GM20000 (cell line): Measurements from ENCODE around the gene CDH22.

Experiments used
- DNase-seq: peaks from one replicate; pipeline ENCODE4 v3.0.0; 2012; ENCODE audit warnings: low spot score
- TF ChIP-seq, protein P1 (sequence below): IDR thresholded peaks from 2 replicates; pipeline ENCODE4 v1.5.1; 2012; ENCODE audit warnings: mild to moderate bottlenecking, control low read depth; ENCODE audit errors: extremely low read depth, missing control alignments

CDH22 gene

DNA sequence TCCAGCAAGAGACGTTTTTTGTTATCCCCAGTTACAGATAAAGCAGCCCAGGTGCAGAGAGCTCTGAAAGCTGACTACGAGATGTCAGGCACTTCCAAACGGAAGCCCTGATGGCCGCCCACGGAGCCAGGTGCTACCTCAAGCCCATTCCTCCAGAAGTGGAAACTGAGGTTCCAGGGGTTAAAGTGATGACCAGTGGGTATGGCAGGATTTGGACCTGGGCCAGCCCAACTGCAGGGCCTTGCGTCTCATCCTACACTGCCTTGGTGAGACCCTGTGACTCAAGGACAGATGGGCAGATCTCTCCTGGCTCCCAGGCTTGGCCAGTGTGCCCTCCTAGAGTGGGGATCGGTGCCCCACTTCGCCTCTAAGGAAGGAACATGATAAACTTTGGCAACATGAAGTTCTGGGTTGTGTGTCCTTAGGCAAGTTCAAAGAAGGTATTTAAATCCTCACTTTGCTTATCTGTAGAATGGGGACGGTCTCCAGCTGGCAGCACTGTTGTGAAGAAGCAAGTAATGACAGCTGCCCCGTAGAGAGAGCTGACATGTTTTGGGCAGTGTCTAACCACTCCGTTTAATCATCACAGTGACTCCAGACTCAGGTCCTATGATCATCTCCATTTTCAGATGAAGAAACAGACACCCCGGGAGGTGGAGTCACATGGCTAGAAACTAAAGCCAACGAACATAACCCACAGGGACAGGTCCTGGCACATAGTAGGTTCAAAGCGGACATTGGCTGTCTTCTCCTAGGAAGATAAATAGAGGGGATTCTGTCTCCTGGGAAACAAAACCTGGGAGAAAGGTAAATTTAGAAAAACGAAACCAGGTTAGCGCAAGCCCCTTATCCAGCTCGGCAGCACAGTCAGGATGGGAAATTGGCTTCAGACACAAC, 34.4 kb upstream of the CDH22 start:
- TF ChIP-seq, protein P1, sequence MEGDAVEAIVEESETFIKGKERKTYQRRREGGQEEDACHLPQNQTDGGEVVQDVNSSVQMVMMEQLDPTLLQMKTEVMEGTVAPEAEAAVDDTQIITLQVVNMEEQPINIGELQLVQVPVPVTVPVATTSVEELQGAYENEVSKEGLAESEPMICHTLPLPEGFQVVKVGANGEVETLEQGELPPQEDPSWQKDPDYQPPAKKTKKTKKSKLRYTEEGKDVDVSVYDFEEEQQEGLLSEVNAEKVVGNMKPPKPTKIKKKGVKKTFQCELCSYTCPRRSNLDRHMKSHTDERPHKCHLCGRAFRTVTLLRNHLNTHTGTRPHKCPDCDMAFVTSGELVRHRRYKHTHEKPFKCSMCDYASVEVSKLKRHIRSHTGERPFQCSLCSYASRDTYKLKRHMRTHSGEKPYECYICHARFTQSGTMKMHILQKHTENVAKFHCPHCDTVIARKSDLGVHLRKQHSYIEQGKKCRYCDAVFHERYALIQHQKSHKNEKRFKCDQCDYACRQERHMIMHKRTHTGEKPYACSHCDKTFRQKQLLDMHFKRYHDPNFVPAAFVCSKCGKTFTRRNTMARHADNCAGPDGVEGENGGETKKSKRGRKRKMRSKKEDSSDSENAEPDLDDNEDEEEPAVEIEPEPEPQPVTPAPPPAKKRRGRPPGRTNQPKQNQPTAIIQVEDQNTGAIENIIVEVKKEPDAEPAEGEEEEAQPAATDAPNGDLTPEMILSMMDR = no peak
- DNase-seq = no peak

DNA sequence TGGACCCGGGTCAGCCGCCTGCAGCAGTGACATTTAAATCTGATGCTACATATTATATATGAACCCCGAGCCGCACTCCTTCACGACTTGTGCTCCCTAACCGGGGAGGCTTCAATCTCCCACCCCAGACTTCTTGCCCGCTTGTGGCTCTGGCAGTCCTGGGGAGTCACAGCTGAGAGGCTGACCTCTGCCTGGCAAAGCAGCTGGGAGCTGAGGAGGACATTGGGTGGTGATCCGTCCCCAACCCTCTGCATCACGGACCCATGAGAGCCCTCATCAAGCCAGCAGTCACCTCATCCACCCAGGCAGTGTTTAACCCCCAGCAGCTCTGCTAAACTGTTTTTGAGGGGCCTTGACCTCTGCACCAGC, 33.7 kb upstream of the CDH22 start:
- no peak for DNase-seq
- TF ChIP-seq, protein P1 = no peak

DNA sequence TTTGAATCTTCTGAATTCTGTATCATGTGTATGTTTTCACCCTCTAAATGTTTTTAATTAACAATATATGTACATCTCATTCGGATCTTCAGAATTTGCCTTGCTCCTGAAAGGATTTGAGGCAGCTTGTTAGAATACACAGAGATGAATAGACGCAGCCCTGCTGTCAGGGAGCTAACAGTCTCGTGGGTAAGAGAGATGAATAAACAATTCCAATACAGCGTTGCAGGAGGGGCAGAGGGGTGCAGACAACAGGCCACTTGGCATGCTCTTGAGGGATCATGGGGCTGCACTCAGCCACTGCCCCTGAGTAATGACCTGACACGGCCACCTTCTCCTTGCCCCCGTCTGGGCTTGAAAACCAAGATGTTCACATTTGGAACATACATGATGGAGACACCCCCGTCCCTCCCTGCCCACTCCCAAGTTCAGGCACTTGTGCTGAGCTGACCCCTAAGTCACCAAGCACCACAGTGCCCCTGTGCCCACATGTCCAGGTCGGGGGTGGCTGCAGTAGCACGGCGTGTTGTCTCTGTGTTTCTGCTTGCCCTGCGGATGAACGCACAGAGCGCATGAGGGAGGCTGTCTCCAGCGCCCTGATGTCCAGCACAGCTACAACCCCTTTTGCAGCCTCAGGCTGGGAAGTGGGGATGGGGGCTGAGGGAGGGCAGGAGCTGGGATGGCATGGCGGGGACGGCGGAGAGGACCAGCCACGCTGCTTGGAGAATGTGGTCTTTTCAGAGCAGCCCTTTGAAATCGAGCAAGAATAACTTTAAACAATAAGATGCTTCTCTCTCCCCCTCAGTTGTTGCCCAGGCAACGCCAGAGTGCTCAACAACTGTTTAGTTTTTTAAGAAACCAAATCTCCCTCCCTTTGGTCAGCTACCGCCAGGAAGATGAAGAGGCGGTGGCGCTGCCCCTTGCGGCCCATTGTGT, 33.0 kb upstream of the CDH22 start:
- TF ChIP-seq, protein P1 = no peak

DNA sequence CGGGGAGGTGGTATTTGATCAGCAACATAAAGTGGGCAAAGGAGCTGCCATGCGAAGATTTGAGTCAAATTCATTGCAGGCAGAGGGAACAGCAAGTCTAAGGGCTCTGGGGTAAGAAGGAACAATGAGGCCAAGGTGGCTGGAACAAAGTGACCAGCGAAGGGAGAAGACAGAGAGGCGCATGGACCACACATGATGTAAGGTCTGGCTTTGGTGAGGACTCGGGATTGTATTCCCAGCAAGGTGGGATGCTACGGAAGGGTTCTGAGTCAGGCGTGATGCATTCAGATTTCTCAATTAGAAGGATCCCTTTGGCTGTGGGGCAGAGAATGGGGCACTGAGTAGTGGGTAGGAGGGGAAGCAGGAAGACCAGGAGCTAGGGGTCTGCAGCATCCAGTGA, 30.7 kb upstream of the CDH22 start:
- no peak for DNase-seq
- TF ChIP-seq, protein P1 = no peak

More for the DNA sequence above, 33.0 kb upstream of the CDH22 start:
- no peak for DNase-seq

DNA sequence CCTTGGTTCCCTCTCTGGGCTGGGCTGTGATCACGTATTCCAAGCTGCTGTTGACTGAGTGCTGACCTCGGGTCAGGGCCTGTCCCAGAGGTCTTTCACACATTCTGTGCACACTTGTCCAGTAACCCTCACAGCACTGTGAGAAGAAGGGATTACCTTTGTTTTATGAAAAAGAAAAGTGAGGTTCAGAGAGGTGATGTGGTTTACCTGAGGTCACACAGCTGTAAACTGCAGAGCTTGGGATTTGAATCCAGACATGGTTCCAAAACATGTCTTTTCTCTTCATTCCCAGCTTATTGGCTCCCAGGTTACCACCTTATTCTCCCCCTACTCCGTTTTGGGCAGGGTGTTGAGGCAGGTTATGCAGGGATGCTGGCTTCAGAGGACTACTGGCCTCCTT, 28.4 kb upstream of the CDH22 start:
- TF ChIP-seq, protein P1 = no peak
- no peak for DNase-seq

DNA sequence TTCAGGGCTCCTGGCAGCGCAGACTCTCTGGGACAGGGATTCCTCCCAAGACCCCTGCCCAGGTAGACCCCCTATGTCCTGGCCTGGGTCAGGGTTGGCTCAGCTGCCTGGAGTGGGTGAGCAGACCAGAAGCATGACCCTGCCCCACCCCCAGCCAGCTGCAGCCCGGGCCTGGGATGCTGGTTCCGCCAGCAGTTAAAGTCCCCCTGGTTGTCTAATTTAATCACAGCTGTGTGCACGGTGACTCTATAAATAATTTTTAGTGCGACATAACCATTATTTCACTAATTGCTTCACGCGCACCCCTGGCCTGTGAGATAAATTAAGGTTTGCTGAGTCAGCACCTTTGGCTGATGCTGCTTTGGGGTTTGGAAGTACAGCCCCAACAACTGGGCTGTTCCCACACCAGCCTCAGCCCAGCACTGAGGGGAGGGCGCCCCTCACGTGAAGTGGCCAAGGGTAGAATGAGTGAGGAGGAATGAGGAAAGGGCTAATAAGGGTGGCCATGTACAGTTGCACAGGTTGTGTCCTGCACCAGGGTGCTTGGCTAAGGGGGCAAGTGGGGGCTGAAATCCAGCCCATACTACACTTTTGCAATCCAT, 26.1 kb upstream of the CDH22 start:
- TF ChIP-seq, protein P1 = no peak
- DNase-seq = no peak
